HepG2 (cell line): Measurements from ENCODE around the gene AGAP1. TPM values are rescaled to one million over a fixed set of nuclear protein-coding genes. Genes with fewer than 3 reads are reported as not detected.

Experiments used
- ATAC-seq: fragments of 200-7000 bp; cut with Tn5 transposase; 3 replicates; pipeline ENCODE4 v1.9.1; 2020; ENCODE audit warnings: mild to moderate bottlenecking, moderate library complexity
- BruUV-seq: library from RNA; stranded (reverse); fragments of 400-500 nt; replicated peaks from 2 replicates; lab custom pipeline; 2021; lab: Mats Ljungman, UMichigan
- CTCF ChIA-PET: fragments of 300-600 bp; formaldehyde crosslinking; extraction: SDS; loops from one replicate; lab custom pipeline; 2021; ENCODE audit warnings: low total read pairs, inconsistent platforms, low intra/inter-chr PET ratio; lab: Yijun Ruan, JAX
- POLR2A ChIA-PET: fragments of 350-600 bp; sonication (Branson Sonifier 250); formaldehyde crosslinking; loops from one replicate; lab custom pipeline; 2020; ENCODE audit warnings: antibody characterized with exemption, inconsistent platforms; lab: Yijun Ruan, JAX
- DNase-seq: peaks from one replicate; pipeline ENCODE4 v3.0.0-alpha.2; 2015; ENCODE audit warnings: low spot score
- FAIRE-seq: peaks from 3 replicates; lab custom pipeline; 2011; peaks lifted over from hg19 to GRCh38; lab: Jason Lieb, UNC
- H2AFZ ChIP-seq: one replicate; pipeline ENCODE4 v1.6.1; 2011; ENCODE audit warnings: low read length, inconsistent platforms
- H3K27ac ChIP-seq: fragments of 300-600 bp; 3 replicates; pipeline ENCODE4 v1.8.0; 2011; ENCODE audit warnings: mixed run types, mild to moderate bottlenecking, mixed read lengths, low read length, inconsistent platforms; ENCODE audit not compliant: insufficient read depth; ENCODE audit errors: extremely low read length
- H3K27me3 ChIP-seq, 2 experiments: fragments of 200-600 bp in 1 of 2; 2 replicates in 1 of 2; 3 replicates in 1 of 2; pipeline versions ENCODE4 v1.6.0 to v1.8.0; 2011; ENCODE audit warnings: low read length in 2 of 2, mild to moderate bottlenecking in 2 of 2, moderate library complexity in 2 of 2, inconsistent platforms in 1 of 2; ENCODE audit not compliant: insufficient read depth in 2 of 2, control insufficient read depth in 1 of 2
- H3K36me3 ChIP-seq, 2 experiments: fragments of 200-600 bp in 1 of 2; replicated peaks in 1 of 2; 2 replicates in 1 of 2; 3 replicates in 1 of 2; pipeline versions ENCODE4 v1.5.1 to v1.8.0; 2011; ENCODE audit warnings: low read length in 2 of 2, inconsistent platforms in 1 of 2; ENCODE audit not compliant: insufficient read depth in 2 of 2, control insufficient read depth in 1 of 2
- H3K4me1 ChIP-seq: 2 replicates; pipeline ENCODE4 v1.5.1; 2012; ENCODE audit warnings: low read length, inconsistent platforms; ENCODE audit not compliant: insufficient read depth
- H3K4me2 ChIP-seq: 2 replicates; pipeline ENCODE4 v1.6.0; 2011; ENCODE audit warnings: low read depth, low read length, inconsistent platforms
- H3K4me3 ChIP-seq, 3 experiments: fragments of 200-600 bp in 1 of 3; sonication (generic), shearing (Covaris generic) in 1 of 3; replicated peaks in 1 of 3; 2 replicates each; pipeline ENCODE4 v1.5.1; 2011 to 2016; ENCODE audit warnings: low read length in 3 of 3, inconsistent platforms in 2 of 3, low read depth in 2 of 3, mild to moderate bottlenecking in 2 of 3, control low read depth in 1 of 3, mixed read lengths in 1 of 3; ENCODE audit not compliant: insufficient read depth in 1 of 3
- H3K79me2 ChIP-seq: one replicate; pipeline ENCODE4 v1.6.1; 2011; ENCODE audit warnings: low read length, inconsistent platforms; ENCODE audit not compliant: insufficient read depth
- H3K9ac ChIP-seq: 2 replicates; pipeline ENCODE4 v1.6.0; 2011; ENCODE audit warnings: mild to moderate bottlenecking, low read depth, low read length, inconsistent platforms; ENCODE audit not compliant: insufficient read depth
- H3K9me3 ChIP-seq: 2 replicates; pipeline ENCODE4 v1.5.1; 2012; ENCODE audit warnings: mild to moderate bottlenecking, low read length
- H4K20me1 ChIP-seq: 2 replicates; pipeline ENCODE4 v1.6.0; 2011; ENCODE audit warnings: inconsistent platforms, mild to moderate bottlenecking, low read length, moderate library complexity; ENCODE audit not compliant: insufficient read depth
- AFF4 ChIP-seq: sonication (generic); formaldehyde crosslinking; IDR thresholded peaks from 2 replicates; pipeline ENCODE4 v1.4.0; 2020; ENCODE audit warnings: missing genetic modification reagents
- ATF5 ChIP-seq: sonication (generic); formaldehyde crosslinking; IDR thresholded peaks from 2 replicates; pipeline ENCODE4 v1.4.0; 2020; ENCODE audit warnings: mild to moderate bottlenecking, low read depth, missing genetic modification reagents
- ATF7 ChIP-seq, 2 experiments: fragments of 450-650 bp in 1 of 2; sonication (generic) in 1 of 2; formaldehyde crosslinking in 1 of 2; IDR thresholded peaks; 2 replicates each; pipeline versions ENCODE4 v1.4.0 to v1.6.1; 2016 to 2020; ENCODE audit warnings: antibody characterized with exemption in 1 of 2, mild to moderate bottlenecking in 1 of 2, missing genetic modification reagents in 1 of 2
- ELF3 ChIP-seq: IDR thresholded peaks from 2 replicates; pipeline ENCODE4 v1.6.1; 2016; ENCODE audit warnings: missing genetic modification reagents, missing compliant biosample characterization
- EP300 ChIP-seq, 3 experiments: sonication (generic) in 1 of 3; formaldehyde crosslinking in 1 of 3; IDR thresholded peaks; 2 replicates each; pipeline versions ENCODE4 v1.5.1 to v1.6.1; 2011 to 2020; ENCODE audit warnings: low read depth in 2 of 3, low read length in 2 of 3, borderline replicate concordance in 1 of 3, improper control_type of control experiment in 1 of 3, mild to moderate bottlenecking in 1 of 3, missing genetic modification reagents in 1 of 3, moderate library complexity in 1 of 3
- HMG20B ChIP-seq: conservative IDR thresholded peaks from 2 replicates; pipeline ENCODE4 v1.6.1; 2016; ENCODE audit warnings: missing genetic modification reagents, missing compliant biosample characterization
- HNF4A ChIP-seq: sonication (generic); formaldehyde crosslinking; IDR thresholded peaks from 2 replicates; pipeline ENCODE4 v1.4.0; 2020; ENCODE audit warnings: missing genetic modification reagents
- IKZF5 ChIP-seq: IDR thresholded peaks from 2 replicates; pipeline ENCODE4 v1.6.1; 2018; ENCODE audit warnings: missing genetic modification reagents, mild to moderate bottlenecking, missing compliant biosample characterization
- ISX ChIP-seq: sonication (generic); formaldehyde crosslinking; conservative IDR thresholded peaks from 2 replicates; pipeline ENCODE4 v1.5.0; 2020; ENCODE audit warnings: missing genetic modification reagents
- MEF2D ChIP-seq: sonication (generic); formaldehyde crosslinking; IDR thresholded peaks from 2 replicates; pipeline ENCODE4 v1.5.1; 2020; ENCODE audit warnings: mild to moderate bottlenecking, missing genetic modification reagents
- SOX5 ChIP-seq: IDR thresholded peaks from 2 replicates; pipeline ENCODE4 v1.6.1; 2016; ENCODE audit warnings: borderline replicate concordance
- THAP11 ChIP-seq: IDR thresholded peaks from 2 replicates; pipeline ENCODE4 v1.6.1; 2016; ENCODE audit warnings: missing biosample characterization, missing genetic modification reagents
- ZNF225 ChIP-seq: sonication (generic); formaldehyde crosslinking; IDR thresholded peaks from 2 replicates; pipeline ENCODE4 v1.4.0; 2020; ENCODE audit warnings: mild to moderate bottlenecking, missing genetic modification reagents
- ZNF501 ChIP-seq: sonication (generic); formaldehyde crosslinking; IDR thresholded peaks from 2 replicates; pipeline ENCODE4 v1.5.1; 2020; ENCODE audit warnings: mild to moderate bottlenecking, moderate library complexity, missing genetic modification reagents
- ZNF660 ChIP-seq: sonication (generic); formaldehyde crosslinking; IDR thresholded peaks from 2 replicates; pipeline ENCODE4 v1.5.1; 2020; ENCODE audit warnings: mild to moderate bottlenecking, low read depth, missing genetic modification reagents, borderline replicate concordance
- WGBS: methylation state at CpG from one replicate; pipeline ENCODE4 v1.1.6; 2017; ENCODE audit warnings: low lambda C conversion rate; 5-methylcytosine and 5-hydroxymethylcytosine counted together
- in situ Hi-C: cut with HindIII; loops from 2 replicates; pipeline ENCODE4 v1.10.0; 2017; ENCODE audit warnings: low pct_unique_long_range_greater_than_20kb; ENCODE audit not compliant: extremely low pct_ligation_motif_present
- intact Hi-C: fragments of 100-400 bp; cut with micrococcal nuclease; formaldehyde crosslinking; loops from one replicate; pipeline ENCODE4 v1.10.0; 2022; ENCODE audit not compliant: unreplicated experiment
- polyA plus RNA-seq, 8 experiments: library from polyadenylated mRNA; depleted of rRNA in 3 of 8; stranded (reverse) in 7 of 8; unstranded in 1 of 8; fragments of >200 nt; fragmentation: Illumina TruSeq in 4 of 8; extraction: Trizol in 4 of 8; gene quantifications; 2 replicates each; pipeline versions ENCODE4 v1.2.1 to v1.2.3, GENCODE V29; 2011 to 2016; ENCODE audit warnings: low read depth in 4 of 8, missing spikeins in 1 of 8, mixed read lengths in 1 of 8; ENCODE audit not compliant: insufficient read depth in 1 of 8
- total RNA-seq, 5 experiments: library from RNA; depleted of rRNA; stranded (reverse); fragments of >200 nt; fragmentation: Illumina TruSeq; extraction: Trizol; gene quantifications; 2 replicates each; pipeline ENCODE4 v1.2.3, GENCODE V29; 2016; ENCODE audit warnings: low read depth in 1 of 5

Gene AGAP1
- total and polyA plus RNA-seq, 2 of the 13 experiments (the other 11 are each of a cell fraction or from before 2014, with no cell fraction given), result 21.2 to 32.7 TPM

- TF ChIP-seq SOX5 (CRISPR knock-in tag), result peak; percentile 56; the same call in 1 of the 2 replicates
- peak; percentile 43; the same call in 1 of the 2 replicates for TF ChIP-seq ATF7 (IDR thresholded peaks at IDR 0.05)
- peak; percentile 56; the same call in 1 of the 2 replicates for TF ChIP-seq ATF7 (CRISPR knock-in tag; IDR thresholded peaks at IDR 0.05)
- TF ChIP-seq ZNF225 (CRISPR knock-in tag), result 0 out of 2 replicates have a peak, but pooled peaks have one; percentile 48
- no peak for TF ChIP-seq ISX (CRISPR knock-in tag)
- no peak for TF ChIP-seq ZNF660 (CRISPR knock-in tag)
- peak; percentile 22; the same call in 1 of the 2 replicates for TF ChIP-seq ELF3 (CRISPR knock-in tag)
Observed at GRCh38 chr2:235577404-235578330, 83.8 kb downstream of the AGAP1 start (continued).

GRCh38 chr2:235579128-235579527 lies 85.3 kb downstream of the AGAP1 start:
- H2AFZ ChIP-seq, result no peak overlapping the region
- peaks cover 85% of the 10 kb centered on the region for H3K4me1 ChIP-seq
- in situ Hi-C loops, result no loop called here
- 66% methylated on average over 9 of the region's 9 CpGs for WGBS
- BruUV-seq, result no TSS peak
- H3K79me2 ChIP-seq, result peaks cover 78% of the 10 kb centered on the region
- ATAC-seq (no peak), FAIRE-seq (no peak), DNase-seq (peak; percentile 40)
- peak overlapping the region; percentile 16 for H3K27ac ChIP-seq
- no peaks in the 10 kb centered on the region for H3K27me3 ChIP-seq
- no peaks in the 10 kb centered on the region for H3K36me3 ChIP-seq
- H3K4me2 ChIP-seq, result no peak overlapping the region
- no peak overlapping the region for H3K4me3 ChIP-seq
- POLR2A ChIA-PET, result interaction anchor here (1.0 kb wide), 1 partner anchor 37 kb away, joined by 3 read pairs; no protein-coding TSS in a partner anchor
- peaks cover 31% of the 10 kb centered on the region for H4K20me1 ChIP-seq
- no peaks in the 10 kb centered on the region for H3K9me3 ChIP-seq
- CTCF ChIA-PET, result no interaction called here
- H3K9ac ChIP-seq, result no peak overlapping the region
- intact Hi-C loops, result loop anchor here (5.0 kb wide), 1 partner anchor 37 kb away; no protein-coding TSS in a partner anchor
- 0 out of 2 replicates have a peak, but pooled peaks have one; percentile 24 for TF ChIP-seq THAP11 (CRISPR knock-in tag)
- TF ChIP-seq MEF2D (CRISPR knock-in tag), result peak; percentile 32; the same call in 1 of the 2 replicates
- TF ChIP-seq HNF4A (CRISPR knock-in tag), result peak; percentile 27; the same call in 1 of the 2 replicates
- TF ChIP-seq IKZF5 (CRISPR knock-in tag), result 0 out of 2 replicates have a peak, but pooled peaks have one; percentile 34
- TF ChIP-seq HMG20B, result no peak
- TF ChIP-seq ZNF501 (CRISPR knock-in tag), result no peak
- 0 out of 4 replicates have a peak, but pooled peaks of 1 of the 2 experiments have one; percentile 31 for TF ChIP-seq EP300 (IDR thresholded peaks at IDR 0.05; ENCODE audit: low read depth in 2 of 2, low read length in 2 of 2)
- no peak for TF ChIP-seq EP300 (CRISPR knock-in tag; IDR thresholded peaks at IDR 0.05; ENCODE audit: borderline replicate concordance)
- no peak for TF ChIP-seq ATF5 (CRISPR knock-in tag)
- TF ChIP-seq AFF4 (CRISPR knock-in tag), result no peak
